A549 (cell line): ENCODE measurements around the gene DTNA. TPM values are rescaled to one million over a fixed set of nuclear protein-coding genes. Genes with fewer than 3 reads are reported as not detected.

Experiments
- ATAC-seq, 2 experiments: fragments of 200-7000 bp in 1 of 2; fragments of >200 bp in 1 of 2; cut with Nextera tagmentation in 1 of 2; cut with Tn5 transposase in 1 of 2; 3 replicates each; pipeline versions ENCODE4 v1.8.0 to v1.9.1; 2018 to 2020; ENCODE audit warnings: mild to moderate bottlenecking in 1 of 2, moderate library complexity in 1 of 2
- CTCF ChIA-PET: fragments of 300-600 bp; sonication (Branson Sonifier 250); formaldehyde crosslinking; extraction: SDS; loops from one replicate; lab custom pipeline; 2021; ENCODE audit warnings: antibody characterized with exemption, inconsistent platforms; lab: Yijun Ruan, JAX
- POLR2A ChIA-PET: fragments of 350-600 bp; formaldehyde crosslinking; extraction: SDS; loops from one replicate; lab custom pipeline; 2021; ENCODE audit warnings: antibody characterized with exemption, inconsistent platforms; lab: Yijun Ruan, JAX
- DNase-seq, 2 experiments: peaks; one replicate each; pipeline versions ENCODE4 v3.0.0 to v3.0.0-alpha.2; 2011 to 2016; ENCODE audit warnings: low read depth in 1 of 2, low spot score in 1 of 2
- FAIRE-seq: peaks from 2 replicates; lab custom pipeline; 2011; peaks lifted over from hg19 to GRCh38; lab: Jason Lieb, UNC
- H3K27ac ChIP-seq, 2 experiments: fragments of >200 bp; sonication (Bioruptor Twin); formaldehyde crosslinking; 3 replicates each; pipeline ENCODE4 v1.5.1; 2016 to 2017
- H3K4me1 ChIP-seq: fragments of >200 bp; sonication (Bioruptor Twin); formaldehyde crosslinking; 3 replicates; pipeline ENCODE4 v1.6.1; 2016
- H3K4me2 ChIP-seq: fragments of >200 bp; sonication (Bioruptor Twin); formaldehyde crosslinking; 3 replicates; pipeline ENCODE4 v1.6.1; 2016
- H3K4me3 ChIP-seq: fragments of >200 bp; sonication (Bioruptor Twin); formaldehyde crosslinking; 3 replicates; pipeline ENCODE4 v1.5.1; 2016
- H3K9me3 ChIP-seq: fragments of >200 bp; sonication (Bioruptor Twin); formaldehyde crosslinking; 3 replicates; pipeline ENCODE4 v1.6.1; 2016
- BHLHE40 ChIP-seq: IDR thresholded peaks from 2 replicates; pipeline ENCODE4 v1.6.1; 2012; ENCODE audit warnings: low read depth, low read length, inconsistent platforms
- CBX8 ChIP-seq: fragments of 200-600 bp; sonication (generic); IDR thresholded peaks from 2 replicates; pipeline ENCODE4 v1.6.1; 2016
- CEBPB ChIP-seq, 2 experiments: fragments of >200 bp in 1 of 2; sonication (Bioruptor Twin) in 1 of 2; formaldehyde crosslinking in 1 of 2; IDR thresholded peaks; 2 replicates each; pipeline ENCODE4 v1.6.1; 2012 to 2016
- CHD4 ChIP-seq: fragments of 200-600 bp; sonication (generic); IDR thresholded peaks from 2 replicates; pipeline ENCODE4 v1.6.1; 2016; ENCODE audit warnings: antibody characterized with exemption, mild to moderate bottlenecking, borderline replicate concordance
- E2F6 ChIP-seq: IDR thresholded peaks from 2 replicates; pipeline ENCODE4 v1.6.1; 2012; ENCODE audit warnings: low read depth, borderline replicate concordance
- EHF ChIP-seq: fragments of 250-450 bp; sonication (Bioruptor Pico); IDR thresholded peaks from 2 replicates; pipeline ENCODE4 v1.5.0; 2020; ENCODE audit warnings: mild to moderate bottlenecking
- EHMT2 ChIP-seq: fragments of 200-600 bp; sonication (generic); IDR thresholded peaks from 2 replicates; pipeline ENCODE4 v1.6.1; 2016; ENCODE audit warnings: antibody characterized with exemption, low read depth, mild to moderate bottlenecking, moderate library complexity
- EP300 ChIP-seq, 2 experiments: fragments of >200 bp; sonication (Bioruptor Twin); formaldehyde crosslinking; IDR thresholded peaks; 2 replicates in 1 of 2; 3 replicates in 1 of 2; pipeline ENCODE4 v1.6.1; 2016 to 2017
- HDAC2 ChIP-seq: fragments of 200-600 bp; sonication (generic); IDR thresholded peaks from 2 replicates; pipeline ENCODE4 v1.6.1; 2016
- HEYL ChIP-seq: fragments of 250-450 bp; sonication (Bioruptor Pico); IDR thresholded peaks from 2 replicates; pipeline ENCODE4 v1.8.0; 2021; ENCODE audit warnings: mild to moderate bottlenecking, moderate library complexity
- HMGXB4 ChIP-seq: fragments of 250-450 bp; sonication (Bioruptor Pico); IDR thresholded peaks from 2 replicates; pipeline ENCODE4 v1.5.0; 2021; ENCODE audit warnings: mild to moderate bottlenecking, moderate library complexity, borderline replicate concordance
- HOXB13 ChIP-seq: fragments of 250-450 bp; sonication (Bioruptor Pico); IDR thresholded peaks from 2 replicates; pipeline ENCODE4 v1.5.0; 2020; ENCODE audit warnings: low read depth, mild to moderate bottlenecking, moderate library complexity
- HOXB5 ChIP-seq: fragments of 250-450 bp; sonication (Bioruptor Pico); IDR thresholded peaks from 2 replicates; pipeline ENCODE4 v1.5.0; 2020; ENCODE audit warnings: mild to moderate bottlenecking, moderate library complexity
- JUN ChIP-seq, 2 experiments: fragments of >200 bp; sonication (Bioruptor Twin); formaldehyde crosslinking; IDR thresholded peaks; 2 replicates in 1 of 2; 3 replicates in 1 of 2; pipeline ENCODE4 v1.6.1; 2016 to 2017
- JUNB ChIP-seq: fragments of >200 bp; sonication (Bioruptor Twin); formaldehyde crosslinking; IDR thresholded peaks from 2 replicates; pipeline ENCODE4 v1.6.1; 2016
- MAFK ChIP-seq: fragments of 450-650 bp; IDR thresholded peaks from 2 replicates; pipeline ENCODE4 v1.6.1; 2014; ENCODE audit not compliant: partially characterized antibody
- MAX ChIP-seq: IDR thresholded peaks from 2 replicates; pipeline ENCODE4 v1.6.1; 2012
- MAZ ChIP-seq: fragments of 150-350 bp; IDR thresholded peaks from 2 replicates; pipeline ENCODE4 v1.6.1; 2014; ENCODE audit warnings: antibody characterized with exemption, low read depth, low read length, borderline replicate concordance
- MYC ChIP-seq: IDR thresholded peaks from 2 replicates; pipeline ENCODE4 v1.6.1; 2012; ENCODE audit warnings: mild to moderate bottlenecking, inconsistent platforms, low read length, improper control_type of control experiment, borderline replicate concordance
- NPAS2 ChIP-seq: fragments of 250-450 bp; sonication (Bioruptor Pico); IDR thresholded peaks from 2 replicates; pipeline ENCODE4 v1.8.0; 2022; ENCODE audit warnings: mild to moderate bottlenecking, moderate library complexity, borderline replicate concordance
- PHF8 ChIP-seq: fragments of 200-600 bp; sonication (generic); IDR thresholded peaks from 2 replicates; pipeline ENCODE4 v1.6.1; 2016; ENCODE audit warnings: low read depth, mild to moderate bottlenecking, antibody characterized with exemption, moderate library complexity, borderline replicate concordance
- POLR2AphosphoS2 ChIP-seq: conservative IDR thresholded peaks from 2 replicates; pipeline ENCODE4 v1.6.1; 2012; ENCODE audit warnings: low read length, improper control_type of control experiment, inconsistent platforms
- RAD21 ChIP-seq, 2 experiments: fragments of >200 bp in 1 of 2; sonication (Bioruptor Twin) in 1 of 2; formaldehyde crosslinking in 1 of 2; IDR thresholded peaks in 1 of 2; conservative IDR thresholded peaks in 1 of 2; 2 replicates in 1 of 2; 3 replicates in 1 of 2; pipeline ENCODE4 v1.6.1; 2012 to 2018; ENCODE audit warnings: inconsistent platforms in 1 of 2
- RARB ChIP-seq: fragments of 250-450 bp; sonication (Bioruptor Pico); IDR thresholded peaks from 2 replicates; pipeline ENCODE4 v1.8.0; 2021; ENCODE audit warnings: mild to moderate bottlenecking, moderate library complexity
- RCOR1 ChIP-seq: fragments of 150-350 bp; IDR thresholded peaks from 2 replicates; pipeline ENCODE4 v1.6.1; 2014; ENCODE audit warnings: antibody characterized with exemption, low read length, low read depth
- RNF2 ChIP-seq: fragments of 200-600 bp; sonication (generic); IDR thresholded peaks from 2 replicates; pipeline ENCODE4 v1.6.1; 2016; ENCODE audit warnings: low read depth, mild to moderate bottlenecking, antibody characterized with exemption, moderate library complexity, borderline replicate concordance
- SMC3 ChIP-seq: fragments of >200 bp; sonication (Bioruptor Twin); formaldehyde crosslinking; IDR thresholded peaks from 3 replicates; pipeline ENCODE4 v1.6.1; 2018; ENCODE audit warnings: inconsistent platforms
- SREBF2 ChIP-seq: fragments of 450-650 bp; IDR thresholded peaks from 2 replicates; pipeline ENCODE4 v1.6.1; 2014; ENCODE audit warnings: mild to moderate bottlenecking, moderate library complexity
- TP53 ChIP-seq: fragments of 250-450 bp; sonication (Bioruptor Pico); IDR thresholded peaks from 2 replicates; pipeline ENCODE4 v1.5.0; 2021; ENCODE audit warnings: mild to moderate bottlenecking, moderate library complexity
- ZC3H11A ChIP-seq: fragments of 450-650 bp; IDR thresholded peaks from 2 replicates; pipeline ENCODE4 v1.6.1; 2014; ENCODE audit warnings: antibody characterized with exemption, mild to moderate bottlenecking
- WGBS: methylation state at CpG from one replicate; pipeline ENCODE4 v1.1.6; 2017; ENCODE audit errors: missing lambda C conversion rate; 5-methylcytosine and 5-hydroxymethylcytosine counted together
- polyA plus RNA-seq, 4 experiments: library from polyadenylated mRNA; depleted of rRNA in 3 of 4; stranded (reverse); fragments of >200 nt; fragmentation: RNase III in 1 of 4; extraction: RNeasy Plus Mini Kit Qiagen cat#74134 plus additional on column Dnase treatment in 1 of 4; gene quantifications; 2 replicates in 3 of 4; 3 replicates in 1 of 4; pipeline ENCODE4 v1.2.3, GENCODE V29; 2011 to 2017

Gene DTNA
- polyA plus RNA-seq, 2 of the 4 experiments (the other 2 are of a cell fraction): 0.12 TPM; not detected in 1

- Histone ChIP-seq H3K27ac (no peak overlapping the region), H3K4me2 (no peak overlapping the region)
- WGBS: 2% methylated on average over 1 of the region's 1 CpG
- no peak for FAIRE-seq
- CTCF ChIA-PET: interaction anchor here (1.3 kb wide), 1 partner anchor 16 kb away, joined by 3 read pairs; no protein-coding TSS in a partner anchor
- no peak for TF ChIP-seq CBX8
- TF ChIP-seq SMC3: no peak
- no peak for TF ChIP-seq CHD4
- no peak for TF ChIP-seq JUN (IDR thresholded peaks at IDR 0.05)
- TF ChIP-seq MYC: no peak
- TF ChIP-seq SREBF2: no peak
- no peak for TF ChIP-seq RNF2
- TF ChIP-seq E2F6: no peak
- no peak for TF ChIP-seq BHLHE40
- no peak for TF ChIP-seq TP53 (CRISPR knock-in tag)
- TF ChIP-seq ZC3H11A: no peak
- no peak for TF ChIP-seq MAFK
- no peak for TF ChIP-seq EHF (CRISPR knock-in tag)
- no peak for TF ChIP-seq EHMT2
- TF ChIP-seq, all 56 proteins: peak for 0
- POLR2A ChIA-PET: no interaction called here
- Histone ChIP-seq H3K4me3 (no peak overlapping the region), H3K9me3 (no peaks in the 10 kb centered on the region), H3K4me1 (no peaks in the 10 kb centered on the region)
- ATAC-seq: no peak
- no peak for DNase-seq
These were observed 61.9 kb downstream of the DTNA start for GRCh38 chr18:34771958-34772357.

DNA sequence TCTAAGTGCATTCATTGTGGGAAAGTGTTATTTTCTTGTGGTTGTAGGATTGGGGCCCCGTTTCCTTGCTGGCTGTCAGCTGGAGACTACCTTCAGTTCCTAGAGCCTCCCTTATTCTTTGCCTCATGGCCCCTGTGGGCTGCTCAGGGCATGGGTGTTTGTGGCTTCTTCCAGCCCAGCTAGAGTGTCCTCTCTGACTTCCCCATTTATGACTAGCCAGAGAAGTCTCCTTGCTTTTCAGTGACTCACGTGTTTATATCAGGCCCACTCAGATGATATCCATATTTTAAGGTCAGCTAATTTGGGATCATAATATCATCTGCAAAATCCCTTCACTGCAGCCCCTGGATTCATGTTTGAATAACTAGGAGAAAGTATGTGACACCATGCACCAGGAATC lies 62.8 kb downstream of the DTNA start:
- Histone ChIP-seq H3K9me3 (no peaks in the 10 kb centered on the region), H3K4me2 (no peak overlapping the region), H3K4me1 (no peaks in the 10 kb centered on the region), H3K4me3 (no peak overlapping the region), H3K27ac (no peak overlapping the region)
- no peak for TF ChIP-seq RCOR1
- no peak for TF ChIP-seq RARB (CRISPR knock-in tag)
- TF ChIP-seq MAZ: no peak
- no peak for TF ChIP-seq CEBPB (IDR thresholded peaks at IDR 0.05)
- no peak for TF ChIP-seq CHD4
- no peak for TF ChIP-seq NPAS2 (CRISPR knock-in tag)
- TF ChIP-seq POLR2AphosphoS2: no peak
- TF ChIP-seq JUN (IDR thresholded peaks at IDR 0.05): no peak
- no peak for TF ChIP-seq MAX
- no peak for TF ChIP-seq MAFK
- no peak for TF ChIP-seq RAD21 (conservative IDR thresholded peaks at IDR 0.05 in 1 of 2, IDR thresholded peaks at IDR 0.05 in 1 of 2)
- no peak for TF ChIP-seq HDAC2
- TF ChIP-seq EHMT2: no peak
- no peak for TF ChIP-seq EHF (CRISPR knock-in tag)
- WGBS: 3% methylated on average over 2 of the region's 2 CpGs
- POLR2A ChIA-PET: no interaction called here
- ATAC-seq: no peak
- CTCF ChIA-PET: interaction anchor here (1.3 kb wide), 1 partner anchor 15 kb away, joined by 3 read pairs; no protein-coding TSS in a partner anchor
- DNase-seq: no peak
- FAIRE-seq: no peak

- ATAC-seq (no peak), DNase-seq (no peak), FAIRE-seq (no peak)
- no peaks in the 10 kb centered on the region for H3K9me3 ChIP-seq
- no peak overlapping the region for H3K27ac ChIP-seq
- 0% methylated on average over 2 of the region's 2 CpGs for WGBS
- H3K4me3 ChIP-seq: no peak overlapping the region
- no peak overlapping the region for H3K4me2 ChIP-seq
- CTCF ChIA-PET: no interaction called here
- POLR2A ChIA-PET: no interaction called here
- TF ChIP-seq HMGXB4 (CRISPR knock-in tag): no peak
- TF ChIP-seq JUNB: no peak
- no peak for TF ChIP-seq HOXB13 (CRISPR knock-in tag)
- no peak for TF ChIP-seq BHLHE40
- no peak for TF ChIP-seq HEYL (CRISPR knock-in tag)
- TF ChIP-seq MAFK: no peak
- no peak for TF ChIP-seq HOXB5 (CRISPR knock-in tag)
- no peak for TF ChIP-seq EP300 (IDR thresholded peaks at IDR 0.05)
- no peak for TF ChIP-seq PHF8
- no peak for TF ChIP-seq MAX
- TF ChIP-seq, all 56 proteins: peak for 0
- H3K4me1 ChIP-seq: no peaks in the 10 kb centered on the region
These were observed 63.3 kb downstream of the DTNA start for GRCh38 chr18:34773378-34773777.
